HG03135 (cell line): ENCODE measurements around the gene SRGN.

Experiments
- ATAC-seq: cut with Tn5 transposase; IDR thresholded peaks from one replicate; pipeline ENCODE4 v1.9.1; 2021; ENCODE audit warnings: mild to moderate bottlenecking, moderate library complexity; ENCODE audit not compliant: unreplicated experiment

The SRGN gene

DNA sequence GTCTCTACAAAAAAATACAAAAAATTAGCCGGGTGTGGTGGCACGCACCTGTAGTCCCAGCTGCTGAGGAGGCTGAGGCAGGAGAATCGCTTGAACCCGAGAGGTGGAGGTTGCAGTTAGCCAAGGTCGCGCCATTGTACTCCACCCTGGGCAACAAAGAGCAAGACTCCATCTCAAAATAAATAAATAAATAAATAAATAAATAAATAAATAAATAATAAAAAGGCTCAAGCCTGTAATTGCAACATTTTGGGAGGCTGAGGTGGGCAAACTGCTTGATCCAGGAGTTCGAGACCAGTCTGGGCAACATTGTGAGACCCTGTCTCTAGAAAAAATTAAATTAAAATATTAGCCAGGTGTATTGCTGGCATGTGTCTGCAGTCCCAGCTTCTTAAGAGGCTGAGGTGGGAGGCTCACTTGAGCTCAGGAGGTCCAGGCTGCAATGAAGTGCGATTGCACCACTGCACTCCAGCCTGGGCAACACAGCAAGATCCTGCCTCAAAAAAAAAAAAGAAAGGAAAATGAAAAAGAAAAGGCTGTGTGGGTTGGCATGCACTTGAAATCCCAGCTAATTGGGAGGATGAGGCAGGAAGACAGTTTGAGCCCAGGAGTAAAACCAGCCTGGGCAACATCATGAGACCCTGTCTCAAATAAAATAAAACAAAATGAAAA is 27.6 kb upstream of the SRGN start:
- no peak for ATAC-seq

DNA sequence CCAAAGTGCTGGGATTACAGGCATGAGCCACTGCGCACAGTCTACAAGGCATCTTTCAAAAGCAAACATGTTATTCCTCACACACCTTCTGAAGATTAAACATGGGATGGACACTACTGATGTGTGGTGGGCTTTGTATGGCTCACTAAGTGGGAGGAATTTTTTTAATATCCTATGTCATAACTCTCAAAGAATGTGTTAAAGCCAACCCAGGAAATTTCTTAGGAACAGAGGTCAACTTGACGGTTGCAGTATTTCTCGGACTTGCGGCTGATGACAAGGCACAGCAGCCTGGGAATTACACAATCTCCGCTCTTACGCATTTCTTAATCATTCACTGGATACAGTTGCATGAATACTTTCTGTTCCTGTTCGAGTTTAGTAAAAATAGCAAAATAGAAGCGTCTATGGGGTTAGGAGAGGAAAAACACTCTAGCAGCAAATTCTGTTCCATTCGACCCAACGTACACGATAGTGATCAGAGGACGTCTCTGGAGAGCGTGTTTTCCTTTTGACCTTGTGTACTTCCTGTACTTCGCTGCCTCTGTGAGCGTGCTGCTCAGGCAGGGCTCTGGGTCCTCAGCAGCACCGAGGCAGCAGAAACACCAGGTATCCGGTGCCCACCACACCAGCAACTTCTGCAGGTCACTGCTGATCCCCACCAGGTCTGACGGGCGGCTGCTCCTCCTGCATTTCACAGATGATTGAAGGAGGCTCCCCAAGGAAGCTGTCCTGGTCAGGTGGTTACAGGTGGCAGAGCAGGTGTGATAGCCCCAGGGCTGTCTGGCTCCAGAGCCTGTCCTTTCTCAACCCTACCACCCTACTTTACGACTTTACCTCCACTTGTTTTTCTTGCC is 26.4 kb upstream of the SRGN start:
- peak; percentile 47 for ATAC-seq

DNA sequence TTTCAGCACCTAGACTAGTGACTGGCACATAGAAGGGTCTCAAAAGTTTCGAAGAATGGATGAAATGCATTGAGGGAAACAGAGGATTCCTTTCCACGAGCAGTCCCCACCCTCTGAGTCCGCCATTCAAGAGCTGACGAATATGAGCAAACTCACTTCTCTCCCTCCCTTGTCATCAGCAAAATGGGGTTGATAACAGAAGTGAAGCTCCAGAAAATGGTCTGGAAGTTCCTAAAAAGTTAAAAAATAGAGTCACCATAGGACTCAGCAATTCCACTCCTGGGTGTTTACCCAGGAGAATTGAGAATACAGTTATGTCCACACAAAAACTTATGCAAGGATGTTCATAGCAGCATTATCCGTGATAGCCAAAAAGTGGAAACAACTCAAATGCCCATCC is 25.0 kb upstream of the SRGN start:
- ATAC-seq, result no peak

DNA sequence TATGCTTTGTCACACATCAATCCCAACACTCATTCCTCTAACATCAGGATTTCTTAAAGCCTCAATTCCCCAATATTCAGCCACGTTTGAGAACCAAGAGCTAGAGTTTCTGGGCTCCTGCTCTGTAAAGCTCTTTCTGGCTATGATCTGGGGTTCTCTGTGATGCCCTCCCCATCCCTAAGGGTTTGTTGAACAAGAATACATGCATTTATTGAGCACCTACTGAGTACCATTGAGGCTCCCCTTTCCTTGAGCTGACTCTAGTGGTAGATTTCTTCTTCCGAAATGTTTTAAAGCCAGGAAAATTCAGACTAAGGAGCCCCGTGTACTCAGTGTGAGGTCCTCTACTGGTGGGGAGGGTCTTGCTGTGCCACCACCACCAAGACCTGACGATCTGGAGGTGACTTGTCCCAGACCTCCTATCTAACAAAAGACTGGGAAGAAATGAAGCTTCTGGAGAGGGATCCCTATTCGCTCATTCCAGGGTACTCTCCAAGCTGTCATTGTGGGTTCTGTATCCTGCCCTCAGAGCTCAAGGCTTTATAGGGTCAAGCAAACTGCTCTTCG is 23.1 kb upstream of the SRGN start:
- no peak for ATAC-seq

DNA sequence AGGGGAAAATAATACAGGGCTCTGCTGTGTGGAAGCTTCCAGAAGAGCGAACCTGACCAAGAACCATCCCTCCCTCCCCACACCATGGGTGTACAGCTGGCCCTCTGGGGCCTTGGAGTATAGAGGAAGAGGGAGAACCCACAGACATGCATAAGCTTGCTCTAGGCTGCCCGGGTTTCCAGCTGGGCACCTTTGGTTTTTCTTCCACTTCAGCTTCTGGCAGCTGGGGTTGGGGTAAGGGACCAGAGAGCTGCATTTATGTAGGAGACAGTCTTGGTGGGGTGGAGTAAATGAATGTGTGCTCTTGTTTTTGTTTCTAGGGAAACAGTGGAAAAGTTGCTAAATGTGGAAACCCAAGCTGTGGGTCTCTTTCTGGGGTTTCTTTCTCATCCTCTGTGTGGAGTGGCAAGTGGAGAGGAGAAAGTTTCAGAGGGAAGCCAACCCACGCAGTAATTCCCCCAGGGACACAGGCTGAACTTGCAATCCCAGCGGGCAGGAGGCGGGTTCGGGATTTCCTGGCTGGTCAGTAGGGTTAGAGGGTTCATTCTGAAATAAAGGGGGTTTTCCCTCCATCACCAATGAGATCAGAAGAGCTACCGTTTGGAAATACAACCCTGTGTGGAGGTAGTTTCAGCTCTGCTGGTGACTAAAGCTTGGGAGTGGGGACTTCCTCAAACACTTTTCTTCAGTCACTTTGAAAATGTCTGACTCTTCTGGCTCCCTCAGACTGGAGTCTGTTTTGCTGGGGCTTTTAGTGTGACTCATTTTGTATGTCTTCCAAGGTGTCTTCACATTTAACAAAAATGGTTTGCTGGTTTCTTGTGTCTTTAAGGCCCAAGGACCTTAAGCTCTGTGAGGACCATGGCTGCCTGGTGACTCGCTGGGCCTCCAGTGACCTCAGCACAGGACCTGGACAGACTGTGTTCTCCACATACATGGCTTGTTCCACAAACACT is 22.2 kb upstream of the SRGN start:
- ATAC-seq, result peak; percentile 34

DNA sequence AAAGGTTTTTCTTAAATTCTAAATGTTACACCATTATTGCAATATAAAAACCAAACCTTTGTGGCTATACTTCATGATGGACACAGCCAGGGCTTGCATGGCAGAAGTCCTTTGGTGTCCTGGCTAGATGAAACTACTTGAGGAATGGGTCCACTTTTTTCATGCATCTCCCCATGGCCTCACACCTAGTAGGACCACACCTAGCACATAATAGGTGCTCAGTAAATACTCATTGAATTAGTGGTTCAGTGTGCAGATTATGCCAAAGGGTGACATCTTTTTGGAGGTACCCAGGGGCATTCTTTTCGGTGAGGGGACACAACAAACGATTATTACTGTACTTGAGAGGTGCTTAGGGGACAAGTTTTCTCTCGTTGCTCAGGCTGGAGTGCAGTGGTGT is 20.7 kb upstream of the SRGN start:
- no peak for ATAC-seq

DNA sequence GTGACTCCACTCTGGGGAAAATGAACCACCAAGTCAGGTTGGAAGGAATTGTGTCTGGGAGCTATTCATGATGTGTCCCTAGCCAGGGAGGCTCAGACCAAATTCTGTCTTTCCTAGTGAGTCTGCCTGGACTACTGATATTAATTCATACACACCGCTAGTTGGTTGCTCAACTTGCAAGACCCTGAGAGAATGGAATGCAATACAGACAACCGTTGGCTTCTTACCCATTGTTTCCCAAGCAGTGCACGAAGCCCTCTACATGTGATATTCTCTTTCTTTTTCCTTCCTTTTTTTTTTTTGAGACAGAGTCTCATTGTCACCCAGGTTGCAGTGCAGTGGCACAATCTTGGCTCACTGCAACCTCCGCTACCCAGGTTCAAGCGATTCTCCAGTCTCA is 19.4 kb upstream of the SRGN start:
- no peak for ATAC-seq

DNA sequence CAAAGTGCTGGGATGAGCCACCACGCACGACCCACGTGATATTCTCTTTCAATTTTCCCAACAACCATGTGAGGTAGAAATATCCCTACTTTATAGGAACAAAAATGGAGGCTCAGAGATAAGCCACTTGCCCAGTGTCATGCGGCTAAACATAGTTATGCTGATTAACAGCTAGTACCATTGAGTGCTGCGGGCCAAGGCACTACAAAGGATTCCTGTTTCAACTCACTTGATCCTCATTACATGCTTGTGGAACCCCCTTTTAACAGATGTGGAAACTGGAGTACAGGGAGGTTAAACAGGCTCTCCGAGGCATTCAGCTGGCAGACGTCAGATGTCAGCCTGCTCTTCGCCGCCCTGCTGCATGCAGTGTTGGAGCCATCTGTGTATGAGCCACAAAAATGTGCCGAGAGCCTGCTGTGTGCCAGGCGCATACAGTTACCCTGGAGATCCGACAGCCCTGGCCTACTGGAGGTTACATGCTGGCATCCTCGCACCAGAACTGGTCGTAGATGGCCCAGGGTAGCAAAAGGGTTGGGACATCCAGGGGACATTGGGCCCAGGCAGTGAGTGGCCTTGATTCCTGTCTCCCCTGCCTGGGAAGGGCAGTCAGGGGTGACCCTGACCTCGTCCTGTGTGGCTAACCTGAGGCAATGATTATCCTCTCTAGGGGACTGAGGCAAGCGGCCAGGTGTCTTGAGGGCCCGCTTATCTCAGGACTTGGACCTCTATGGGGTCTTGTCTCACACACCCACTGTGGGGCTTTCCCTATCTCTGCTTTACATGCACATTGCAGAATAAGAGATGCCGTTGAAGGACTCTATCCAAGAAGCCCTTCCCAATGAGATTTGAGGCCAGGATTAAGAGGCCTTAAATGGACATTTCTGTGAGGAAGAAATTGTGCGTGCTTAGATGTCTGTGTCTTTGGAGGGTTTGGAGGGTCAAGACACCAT is 18.5 kb upstream of the SRGN start:
- no peak for ATAC-seq

DNA sequence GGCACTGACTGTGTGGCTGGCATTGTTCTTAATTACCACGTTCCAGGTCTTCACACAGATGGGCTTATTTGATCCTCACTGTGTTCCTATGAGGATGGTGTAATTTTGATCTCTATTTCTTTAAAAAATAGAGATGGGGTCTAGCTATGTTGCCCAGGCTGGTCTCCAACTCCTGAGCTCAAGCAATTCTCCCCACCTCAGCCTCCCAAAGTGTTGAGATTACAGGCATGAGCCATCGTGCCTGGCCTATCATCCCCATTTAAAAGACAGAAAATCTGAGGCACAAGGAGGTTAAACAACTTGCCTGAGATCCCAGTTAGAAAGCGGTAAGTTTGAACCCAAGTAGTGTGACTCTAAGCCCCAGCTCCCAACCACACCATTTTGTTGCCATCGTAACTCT is 17.0 kb upstream of the SRGN start:
- ATAC-seq, result no peak

DNA sequence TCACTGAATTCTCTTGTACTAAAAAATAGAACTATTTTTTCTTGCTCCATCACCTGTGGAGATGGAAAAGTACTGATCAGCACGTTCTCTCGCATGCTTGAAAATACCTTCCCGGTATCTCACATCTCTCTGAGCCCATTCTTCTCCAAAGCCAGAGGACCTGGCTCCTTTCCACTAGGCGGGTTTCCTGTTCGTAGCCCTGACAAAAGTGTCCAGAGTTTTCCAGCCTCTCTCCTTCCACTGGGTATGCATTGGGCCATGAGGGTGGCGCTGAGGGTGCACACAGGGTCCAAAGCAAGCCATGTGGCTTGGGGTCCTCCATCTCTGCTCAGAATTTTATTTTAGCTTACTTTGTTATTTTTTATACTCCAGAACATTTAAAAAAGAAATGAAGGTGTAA is 16.3 kb upstream of the SRGN start:
- ATAC-seq, result no peak

DNA sequence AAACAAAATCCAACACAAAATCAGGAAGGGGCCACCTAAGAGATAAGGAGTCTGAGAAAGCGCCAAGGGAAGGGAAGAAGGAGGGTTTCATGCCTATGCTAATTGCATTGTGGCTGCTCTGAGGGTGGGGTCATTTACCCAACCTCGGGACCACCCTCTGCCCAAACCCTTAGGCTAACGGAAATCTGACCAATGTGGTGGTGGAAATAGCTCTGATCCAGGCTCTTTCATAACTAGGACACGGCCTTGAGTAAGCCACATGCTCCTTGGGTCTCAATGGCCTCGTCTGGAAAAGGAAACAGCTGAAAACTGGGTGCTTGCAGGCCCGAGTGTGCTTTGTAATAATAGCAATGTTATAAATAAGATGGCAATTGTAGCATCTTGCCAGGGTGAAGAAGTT is 14.9 kb upstream of the SRGN start:
- ATAC-seq, result no peak

DNA sequence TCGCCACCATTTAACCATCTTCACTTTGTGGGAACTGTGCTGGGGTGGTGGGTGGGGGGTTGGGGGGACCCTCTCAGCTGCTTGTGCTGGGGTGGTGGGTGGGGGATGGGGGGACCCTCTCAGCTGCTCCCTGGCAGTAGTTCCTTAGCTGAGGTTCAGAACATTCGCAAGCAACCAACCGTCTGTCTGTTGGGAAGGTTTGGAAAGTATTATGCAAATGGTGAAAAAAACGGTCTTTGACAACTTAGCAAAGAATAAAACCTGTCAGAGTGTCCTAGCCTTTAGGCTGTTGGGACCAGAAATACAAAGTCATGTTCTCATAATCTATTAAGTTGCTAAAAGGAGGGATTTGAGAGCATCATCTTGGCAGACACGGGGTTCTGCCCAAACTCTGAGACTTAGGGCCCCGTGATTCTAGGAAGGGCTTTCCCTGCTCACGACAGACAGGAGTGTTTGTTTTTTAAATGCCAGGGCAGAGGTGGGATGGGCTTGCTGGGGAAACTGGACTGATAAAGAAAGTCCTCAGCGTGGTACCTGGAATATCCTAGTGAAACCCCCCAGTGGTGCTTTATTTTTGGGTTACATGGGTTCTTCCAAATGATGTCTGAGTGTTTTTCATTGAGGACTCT is 14.1 kb upstream of the SRGN start:
- ATAC-seq, result no peak

DNA sequence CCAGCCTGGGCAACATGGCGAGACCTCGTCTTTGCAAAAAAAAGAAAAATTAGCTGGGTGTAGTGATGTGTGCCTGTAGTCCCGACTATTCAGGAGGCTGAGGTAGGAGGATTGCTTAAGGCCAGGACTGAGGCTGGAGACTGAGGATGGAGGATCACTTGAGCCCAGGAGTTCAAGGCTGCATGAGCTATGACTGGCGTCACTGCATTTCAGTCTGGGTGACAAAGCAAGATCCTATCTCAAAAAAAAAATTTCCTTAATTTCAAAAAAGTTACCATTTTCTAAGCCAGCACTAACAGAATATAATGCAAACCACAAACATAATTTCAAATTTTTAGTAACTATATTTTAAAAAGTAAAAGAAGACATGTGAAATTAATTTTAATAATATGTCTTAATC is 13.4 kb upstream of the SRGN start:
- no peak for ATAC-seq

DNA sequence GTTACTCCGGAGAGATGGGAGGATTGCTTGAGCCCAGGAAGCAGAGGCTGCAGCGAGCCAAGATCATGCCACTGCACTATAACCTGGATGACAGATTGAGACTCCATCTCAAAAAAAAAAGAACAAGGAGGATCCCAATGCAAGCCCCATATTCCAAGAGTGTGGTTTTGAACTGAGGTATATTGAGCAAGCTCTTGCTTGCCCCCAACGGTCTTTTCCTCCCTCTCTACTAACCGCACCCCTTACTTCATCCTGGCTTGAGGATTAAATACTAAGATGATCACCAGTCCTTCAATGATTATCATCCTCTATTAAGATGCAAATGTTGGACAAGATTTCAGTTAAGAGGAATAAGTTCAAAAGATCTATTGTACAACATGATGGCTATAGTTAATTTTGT is 12.5 kb upstream of the SRGN start:
- ATAC-seq, result no peak

DNA sequence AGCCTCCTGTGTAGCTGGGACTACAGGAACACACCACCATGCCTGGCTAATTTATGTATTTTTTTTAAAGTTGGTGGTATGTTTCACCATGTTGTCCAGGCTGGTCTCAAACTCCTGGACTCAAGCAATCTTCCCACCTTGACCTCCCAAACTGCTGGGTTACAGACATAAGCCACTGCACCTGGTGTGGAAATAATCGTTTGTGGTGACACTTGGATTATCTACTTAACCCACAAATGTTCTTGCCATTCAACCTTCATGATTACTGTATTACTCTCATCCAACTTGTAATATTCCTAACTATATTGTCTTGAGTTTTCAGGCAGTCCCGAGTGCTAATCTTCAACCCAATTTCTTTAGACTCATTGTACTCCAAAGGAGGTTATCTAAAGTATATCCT is 9.6 kb upstream of the SRGN start:
- ATAC-seq, result no peak

DNA sequence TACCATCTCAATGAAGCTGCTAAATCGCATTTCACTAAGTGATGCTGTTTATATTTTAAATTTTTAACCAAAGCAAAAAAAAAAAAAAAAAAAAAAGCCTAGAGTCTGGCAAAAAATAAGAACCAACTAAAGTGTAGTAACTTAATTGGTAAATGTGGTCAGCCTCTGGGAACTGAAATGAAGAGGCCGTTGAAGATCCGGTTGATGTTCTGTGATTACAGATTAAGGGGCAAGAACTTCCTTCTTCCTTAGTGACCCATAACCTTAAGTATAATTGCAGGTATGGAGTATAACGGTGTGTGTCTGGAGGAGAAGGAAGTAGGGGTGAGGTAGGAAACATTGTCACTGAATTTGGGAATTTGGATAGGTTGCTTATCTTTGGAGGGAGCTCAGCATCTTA is 7.7 kb upstream of the SRGN start:
- no peak for ATAC-seq

DNA sequence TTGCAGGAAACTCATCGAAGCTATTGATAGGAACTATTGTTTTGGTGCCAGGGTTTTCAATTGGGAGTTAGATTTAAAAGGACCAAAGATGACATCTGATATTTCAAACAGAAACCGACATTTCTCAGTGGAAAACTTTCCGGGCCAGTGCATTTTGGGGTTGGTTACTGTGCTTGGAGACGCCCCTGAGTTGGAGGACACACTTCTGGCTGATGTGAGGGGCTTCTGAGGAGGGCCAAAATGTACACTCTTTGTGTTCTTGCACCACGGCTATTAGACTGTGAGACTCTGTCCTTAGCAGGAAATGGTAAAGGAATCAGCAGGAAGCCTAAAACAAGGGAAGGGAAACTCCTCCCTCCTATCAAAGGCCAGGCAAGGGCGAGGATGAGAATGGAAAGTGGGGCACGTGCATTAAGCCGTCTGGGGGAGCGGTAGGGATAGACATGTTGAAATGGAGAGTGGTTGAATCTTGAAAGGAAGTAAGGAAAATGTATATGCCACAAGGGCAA is 1.8 kb upstream of the SRGN start:
- ATAC-seq, result no peak

DNA sequence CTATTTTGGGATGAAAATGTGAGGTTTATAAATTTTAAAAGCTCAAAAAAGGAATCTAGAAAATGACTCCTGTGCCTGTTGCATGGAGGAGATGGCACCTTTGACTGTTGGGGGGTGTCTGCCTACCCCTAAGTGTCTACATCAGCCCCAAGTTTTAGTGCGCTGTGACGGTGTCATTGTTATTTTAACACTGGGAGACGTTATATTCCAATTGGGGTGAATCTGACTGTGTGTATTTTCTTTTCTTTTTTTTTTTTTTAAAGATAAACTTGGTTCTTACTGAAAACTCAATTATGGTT is 517 bp downstream of the SRGN start:
- ATAC-seq, result no peak

DNA sequence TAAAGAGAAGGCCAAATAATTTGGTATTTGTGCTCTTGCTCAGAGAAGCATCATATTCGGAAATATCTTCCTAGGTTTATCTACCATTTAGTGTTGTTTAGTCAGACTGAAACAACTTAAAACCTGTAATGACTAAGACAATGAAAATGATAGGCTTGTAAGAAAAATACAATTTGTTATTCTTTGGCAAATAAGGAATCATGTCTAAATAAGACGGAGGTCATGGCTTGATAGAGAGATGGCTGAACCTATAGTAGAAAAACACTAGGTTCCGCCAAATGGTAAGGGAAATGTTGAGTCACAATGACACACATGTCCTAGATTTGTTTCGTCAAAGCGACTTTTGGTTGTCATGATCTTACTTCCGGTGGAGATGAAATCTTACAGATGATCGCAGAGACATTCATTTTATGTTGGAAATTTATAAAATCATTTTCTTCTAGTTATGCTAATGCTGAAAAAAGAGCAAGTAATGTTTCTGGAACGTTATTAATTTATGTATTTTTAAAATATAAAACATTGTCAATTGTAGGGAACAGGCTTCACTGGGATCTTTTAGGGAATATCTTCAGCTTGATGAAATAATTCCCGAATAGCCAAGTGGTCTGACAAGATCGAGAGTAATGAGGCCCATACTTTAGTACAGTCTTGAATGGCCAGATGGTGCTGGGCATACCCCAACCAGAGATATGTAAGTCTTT is 1.0 kb downstream of the SRGN start:
- no peak for ATAC-seq
